Fibroblast of lung (primary cell): Measurements from ENCODE around the gene CMSS1. TPM values are rescaled to one million over a fixed set of nuclear protein-coding genes. Genes with fewer than 3 reads are reported as not detected.
"Not testable (repeated sequence)": the region's sequence is repeated elsewhere in the genome, so short reads cannot be mapped to it uniquely, and the experiment has no call there.

ENCODE experiments used
- DNase-seq, 2 donors: peaks; one replicate each; pipeline versions ENCODE4 v3.0.0 to v3.0.0-alpha.2; 2010; ENCODE audit warnings: low read depth in 2 of 2
- H2AFZ ChIP-seq: 2 replicates; pipeline ENCODE4 v1.5.1; 2012; ENCODE audit warnings: low read length, control low read depth, inconsistent platforms
- H3K27ac ChIP-seq: 2 replicates; pipeline ENCODE4 v1.5.1; 2011; ENCODE audit warnings: low read length, control low read depth; ENCODE audit not compliant: insufficient read depth
- H3K27me3 ChIP-seq: 2 replicates; pipeline ENCODE4 v1.5.1; 2011; ENCODE audit warnings: mild to moderate bottlenecking, low read length; ENCODE audit not compliant: control insufficient read depth, insufficient read depth
- H3K36me3 ChIP-seq: 2 replicates; pipeline ENCODE4 v1.5.1; 2011; ENCODE audit warnings: low read length; ENCODE audit not compliant: control insufficient read depth, insufficient read depth
- H3K4me1 ChIP-seq: 2 replicates; pipeline ENCODE4 v1.5.1; 2011; ENCODE audit warnings: low read length; ENCODE audit not compliant: control insufficient read depth, insufficient read depth; ENCODE audit errors: extremely low read depth
- H3K4me2 ChIP-seq: 2 replicates; pipeline ENCODE4 v1.5.1; 2011; ENCODE audit warnings: low read length, control low read depth; ENCODE audit not compliant: insufficient read depth; ENCODE audit errors: extremely low read depth
- H3K4me3 ChIP-seq, 4 experiments: fragments of 200-600 bp in 1 of 4; sonication (generic) in 1 of 4; replicated peaks in 1 of 4; 2 replicates each; pipeline ENCODE4 v1.5.1; 2011 to 2016; ENCODE audit warnings: low read length in 4 of 4, low read depth in 3 of 4, mild to moderate bottlenecking in 3 of 4, control low read depth in 2 of 4, inconsistent platforms in 1 of 4, mixed read lengths in 1 of 4; ENCODE audit not compliant: insufficient read depth in 1 of 4; ENCODE audit errors: control extremely low read depth in 1 of 4
- H3K79me2 ChIP-seq: 2 replicates; pipeline ENCODE4 v1.5.1; 2012; ENCODE audit warnings: mild to moderate bottlenecking, low read length, inconsistent platforms; ENCODE audit not compliant: control insufficient read depth, insufficient read depth
- H3K9ac ChIP-seq: 2 replicates; pipeline ENCODE4 v1.5.1; 2011; ENCODE audit warnings: mild to moderate bottlenecking, low read length, control low read depth; ENCODE audit not compliant: insufficient read depth
- H3K9me3 ChIP-seq: 2 replicates; pipeline ENCODE4 v1.5.1; 2012; ENCODE audit warnings: low read depth, low read length; ENCODE audit not compliant: control insufficient read depth, insufficient read depth
- H4K20me1 ChIP-seq: 2 replicates; pipeline ENCODE4 v1.5.1; 2011; ENCODE audit warnings: low read length; ENCODE audit not compliant: control insufficient read depth, insufficient read depth; ENCODE audit errors: extremely low read depth
- EZH2 ChIP-seq: IDR thresholded peaks from 2 replicates; pipeline ENCODE4 v1.5.1; 2012; ENCODE audit warnings: low read length, control low read depth, mild to moderate bottlenecking; ENCODE audit errors: missing control alignments
- polyA plus RNA-seq, 2 donors: library from polyadenylated mRNA; depleted of rRNA in 1 of 2; stranded (reverse) in 1 of 2; unstranded in 1 of 2; fragments of >200 nt; gene quantifications; 2 replicates each; pipeline ENCODE4 v1.2.1, GENCODE V29; 2011 to 2012; ENCODE audit warnings: missing spikeins in 1 of 2
- total RNA-seq: library from RNA; depleted of rRNA; stranded (reverse); fragments of >200 nt; gene quantifications from 2 replicates; pipeline ENCODE4 v1.2.1, GENCODE V29; 2014
- TF ChIP-seq, protein P1 (sequence below), 2 donors: IDR thresholded peaks in 1 of 2; conservative IDR thresholded peaks in 1 of 2; 1 replicate in 1 of 2; 2 replicates in 1 of 2; pipeline ENCODE4 v1.5.1; 2011 to 2012; ENCODE audit warnings: low read length in 2 of 2, control low read depth in 1 of 2, inconsistent platforms in 1 of 2, low read depth in 1 of 2, mild to moderate bottlenecking in 1 of 2

Gene CMSS1
- total and polyA plus RNA-seq, 2 donors (not counting 1 experiment from before 2014, with no cell fraction given) = 6.9 to 13.2 TPM

DNA sequence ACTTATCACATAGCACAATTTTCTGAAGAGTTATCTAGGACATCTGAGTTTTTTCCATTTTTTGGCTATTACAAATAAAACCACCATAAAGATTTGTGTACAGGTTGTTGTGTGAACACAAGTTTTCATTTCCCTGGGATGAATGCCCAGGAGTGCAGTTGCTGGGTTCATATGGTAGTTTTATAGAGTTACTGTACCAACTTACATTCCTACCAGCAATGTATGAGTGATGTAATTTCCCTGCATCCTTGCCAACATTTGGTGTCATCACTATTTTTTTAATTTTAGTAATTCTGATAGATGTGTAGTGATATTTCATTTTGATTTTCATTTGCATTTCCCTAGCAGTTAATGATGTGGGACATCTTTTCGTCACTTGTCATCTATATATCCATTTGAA is 276.2 kb downstream of the CMSS1 start:
- no peak overlapping the region for H3K4me2 ChIP-seq
- TF ChIP-seq, protein P1, sequence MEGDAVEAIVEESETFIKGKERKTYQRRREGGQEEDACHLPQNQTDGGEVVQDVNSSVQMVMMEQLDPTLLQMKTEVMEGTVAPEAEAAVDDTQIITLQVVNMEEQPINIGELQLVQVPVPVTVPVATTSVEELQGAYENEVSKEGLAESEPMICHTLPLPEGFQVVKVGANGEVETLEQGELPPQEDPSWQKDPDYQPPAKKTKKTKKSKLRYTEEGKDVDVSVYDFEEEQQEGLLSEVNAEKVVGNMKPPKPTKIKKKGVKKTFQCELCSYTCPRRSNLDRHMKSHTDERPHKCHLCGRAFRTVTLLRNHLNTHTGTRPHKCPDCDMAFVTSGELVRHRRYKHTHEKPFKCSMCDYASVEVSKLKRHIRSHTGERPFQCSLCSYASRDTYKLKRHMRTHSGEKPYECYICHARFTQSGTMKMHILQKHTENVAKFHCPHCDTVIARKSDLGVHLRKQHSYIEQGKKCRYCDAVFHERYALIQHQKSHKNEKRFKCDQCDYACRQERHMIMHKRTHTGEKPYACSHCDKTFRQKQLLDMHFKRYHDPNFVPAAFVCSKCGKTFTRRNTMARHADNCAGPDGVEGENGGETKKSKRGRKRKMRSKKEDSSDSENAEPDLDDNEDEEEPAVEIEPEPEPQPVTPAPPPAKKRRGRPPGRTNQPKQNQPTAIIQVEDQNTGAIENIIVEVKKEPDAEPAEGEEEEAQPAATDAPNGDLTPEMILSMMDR (conservative IDR thresholded peaks at IDR 0.05 in 1 of 2, IDR thresholded peaks at IDR 0.05 in 1 of 2; ENCODE audit: low read depth in 1 of 2, low read length in 2 of 2) = no peak
- no peak for TF ChIP-seq EZH2
- no peaks in the 10 kb centered on the region for H3K36me3 ChIP-seq
- H3K4me1 ChIP-seq = peaks cover 4% of the 10 kb centered on the region
- H3K9ac ChIP-seq = no peak overlapping the region
- H4K20me1 ChIP-seq = no peaks in the 10 kb centered on the region
- no peak overlapping the region for H3K27ac ChIP-seq
- no peaks in the 10 kb centered on the region for H3K79me2 ChIP-seq
- H3K27me3 ChIP-seq = no peaks in the 10 kb centered on the region
- H2AFZ ChIP-seq = no peak overlapping the region
- H3K4me3 ChIP-seq = no peak overlapping the region
- no peaks in the 10 kb centered on the region for H3K9me3 ChIP-seq
- DNase-seq = no peak

DNA sequence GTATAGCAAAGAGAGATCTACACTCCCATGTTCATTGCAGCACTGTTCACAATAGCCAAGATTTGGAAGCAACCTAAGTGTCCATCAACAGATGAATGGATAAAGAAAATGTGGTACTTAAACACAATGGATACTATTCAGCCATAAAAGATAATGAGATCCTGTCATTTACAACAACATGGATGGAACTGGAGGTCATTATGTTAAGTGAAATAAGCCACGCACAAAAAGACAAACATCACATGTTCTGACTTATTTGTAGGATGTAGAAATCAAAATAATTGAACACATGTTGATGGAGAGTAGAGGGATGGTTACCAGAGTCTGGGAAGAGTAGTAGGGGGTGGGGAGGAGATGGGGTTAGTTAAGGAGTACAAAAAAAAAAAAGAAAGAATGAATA is 278.6 kb downstream of the CMSS1 start:
- not testable (repeated sequence) for H3K4me3 ChIP-seq, H3K9me3 ChIP-seq, H3K4me2 ChIP-seq, H3K36me3 ChIP-seq, H3K9ac ChIP-seq, H3K27me3 ChIP-seq, H3K27ac ChIP-seq, DNase-seq, H2AFZ ChIP-seq, H3K79me2 ChIP-seq, H4K20me1 ChIP-seq, H3K4me1 ChIP-seq

DNA sequence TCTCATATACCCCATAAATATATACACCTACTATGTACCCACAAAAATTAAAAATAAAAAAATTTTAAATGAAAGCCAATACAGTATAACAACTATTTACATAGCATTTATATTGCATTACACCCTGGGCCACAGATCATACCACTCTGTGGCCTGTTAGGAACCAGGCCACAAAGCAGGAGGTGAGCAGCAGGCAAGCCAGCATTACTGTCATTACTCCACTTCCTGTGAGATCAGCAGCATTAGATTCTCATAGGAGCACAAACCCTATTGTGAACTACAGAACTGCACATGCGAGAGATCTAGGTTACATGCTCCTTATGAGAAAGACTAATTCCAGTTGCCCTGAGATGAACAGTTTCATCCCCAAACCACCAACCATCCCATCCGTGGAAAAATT is 279.2 kb downstream of the CMSS1 start:
- TF ChIP-seq, protein P1 (conservative IDR thresholded peaks at IDR 0.05 in 1 of 2, IDR thresholded peaks at IDR 0.05 in 1 of 2; ENCODE audit: low read depth in 1 of 2, low read length in 2 of 2) = no peak
- no peak for TF ChIP-seq EZH2
- Histone ChIP-seq H3K4me2 (no peak overlapping the region), H4K20me1 (no peaks in the 10 kb centered on the region), H3K4me3 (no peak overlapping the region), H3K9me3 (no peaks in the 10 kb centered on the region), H3K36me3 (no peaks in the 10 kb centered on the region), H3K27me3 (no peaks in the 10 kb centered on the region), H3K79me2 (no peaks in the 10 kb centered on the region), H2AFZ (no peak overlapping the region), H3K27ac (no peak overlapping the region), H3K9ac (no peak overlapping the region), H3K4me1 (no peaks in the 10 kb centered on the region)
- no peak for DNase-seq
